Spleen (tissue), 7 donors: ENCODE measurements around the gene TNRC6A.

Source experiments
- POLR2AphosphoS5 ChIP-seq, 3 donors: sonication (generic); formaldehyde crosslinking; IDR thresholded peaks; one replicate each; pipeline ENCODE4 v1.5.1; 2017; ENCODE audit warnings: antibody characterized with exemption in 3 of 3
- TF ChIP-seq, protein P1 (sequence below), 11 experiments: fragments of 200-600 bp in 7 of 11; fragments of 450-650 bp in 4 of 11; sonication (generic) in 4 of 11; IDR thresholded peaks in 8 of 11; conservative IDR thresholded peaks in 3 of 11; 1 replicate in 7 of 11; 2 replicates in 4 of 11; pipeline versions ENCODE4 v1.4.0 to v1.8.0; 2016 to 2021; ENCODE audit warnings: antibody characterized with exemption in 11 of 11, inconsistent platforms in 4 of 11, mild to moderate bottlenecking in 1 of 11
- donor health status: DM: no; HTN: no; CAD: no; lungs with moderate emphysema.
- donor health status: DM: no; HTN: no; CAD: no.
- donor health status: DM: no; HTN: no; CAD: no.

DNA sequence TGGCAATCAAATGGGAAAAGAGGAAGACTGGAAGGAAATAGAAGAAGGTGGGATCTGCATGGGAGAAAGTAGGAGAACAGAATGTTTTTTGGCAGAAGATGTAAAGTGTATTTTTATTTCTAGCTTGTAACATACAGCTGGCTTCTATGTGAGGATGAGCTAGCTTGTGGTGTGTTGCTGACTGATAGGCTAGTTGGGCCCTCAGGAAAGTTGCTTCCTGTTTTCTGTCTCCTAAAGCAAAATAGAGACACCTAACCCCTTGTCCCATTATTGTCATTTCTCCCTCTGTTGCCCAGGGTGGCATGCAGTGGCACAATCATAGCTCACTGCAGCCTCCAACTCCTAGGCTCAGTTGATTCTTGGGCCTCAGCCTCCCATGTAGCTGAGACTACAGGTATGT, 15.9 kb downstream of the TNRC6A start:
- TF ChIP-seq, protein P1, sequence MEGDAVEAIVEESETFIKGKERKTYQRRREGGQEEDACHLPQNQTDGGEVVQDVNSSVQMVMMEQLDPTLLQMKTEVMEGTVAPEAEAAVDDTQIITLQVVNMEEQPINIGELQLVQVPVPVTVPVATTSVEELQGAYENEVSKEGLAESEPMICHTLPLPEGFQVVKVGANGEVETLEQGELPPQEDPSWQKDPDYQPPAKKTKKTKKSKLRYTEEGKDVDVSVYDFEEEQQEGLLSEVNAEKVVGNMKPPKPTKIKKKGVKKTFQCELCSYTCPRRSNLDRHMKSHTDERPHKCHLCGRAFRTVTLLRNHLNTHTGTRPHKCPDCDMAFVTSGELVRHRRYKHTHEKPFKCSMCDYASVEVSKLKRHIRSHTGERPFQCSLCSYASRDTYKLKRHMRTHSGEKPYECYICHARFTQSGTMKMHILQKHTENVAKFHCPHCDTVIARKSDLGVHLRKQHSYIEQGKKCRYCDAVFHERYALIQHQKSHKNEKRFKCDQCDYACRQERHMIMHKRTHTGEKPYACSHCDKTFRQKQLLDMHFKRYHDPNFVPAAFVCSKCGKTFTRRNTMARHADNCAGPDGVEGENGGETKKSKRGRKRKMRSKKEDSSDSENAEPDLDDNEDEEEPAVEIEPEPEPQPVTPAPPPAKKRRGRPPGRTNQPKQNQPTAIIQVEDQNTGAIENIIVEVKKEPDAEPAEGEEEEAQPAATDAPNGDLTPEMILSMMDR (IDR thresholded peaks at IDR 0.05 in 8 of 11, conservative IDR thresholded peaks at IDR 0.05 in 3 of 11), result no peak
- no peak for TF ChIP-seq POLR2AphosphoS5 (IDR thresholded peaks at IDR 0.05)
